ENCODE results near the gene IGFN1.

Gene IGFN1

GRCh38 chr1:201212461-201213055 lies 21.9 kb downstream of the IGFN1 start:
- ChIA-PET POLR2A (no interaction called here), CTCF (no interaction called here)
- no peak for TF ChIP-seq FOXM1 (IDR thresholded peaks at IDR 0.05; ENCODE audit: borderline replicate concordance)
- TF ChIP-seq ELF4 (IDR thresholded peaks at IDR 0.05), result no peak
- TF ChIP-seq LEF1 (IDR thresholded peaks at IDR 0.05; ENCODE audit: borderline replicate concordance), result no peak
- no peak for TF ChIP-seq NFRKB (IDR thresholded peaks at IDR 0.05)
- no peak for TF ChIP-seq HDGF (IDR thresholded peaks at IDR 0.05; ENCODE audit: borderline replicate concordance)
- no peak for TF ChIP-seq ARNT (IDR thresholded peaks at IDR 0.05)
- TF ChIP-seq TARDBP (IDR thresholded peaks at IDR 0.05), result no peak
- no peak for TF ChIP-seq L3MBTL2 (conservative IDR thresholded peaks at IDR 0.05)
- no peak for TF ChIP-seq BHLHE40 (IDR thresholded peaks at IDR 0.05; ENCODE audit: borderline replicate concordance)
- no peak for TF ChIP-seq FOXA1 (IDR thresholded peaks at IDR 0.05)
- DNase-seq (ENCODE audit: extremely low spot score), result no peak

- no peak for DNase-seq (ENCODE audit: extremely low spot score)
- TF ChIP-seq ZNF384 (IDR thresholded peaks at IDR 0.05) (no peak), LEF1 (IDR thresholded peaks at IDR 0.05; ENCODE audit: borderline replicate concordance) (no peak), SUZ12 (IDR thresholded peaks at IDR 0.05) (no peak), BHLHE40 (IDR thresholded peaks at IDR 0.05; ENCODE audit: borderline replicate concordance) (no peak), HDGF (IDR thresholded peaks at IDR 0.05; ENCODE audit: borderline replicate concordance) (no peak), TARDBP (IDR thresholded peaks at IDR 0.05) (no peak), CTBP1 (IDR thresholded peaks at IDR 0.05; ENCODE audit: borderline replicate concordance) (no peak), SP1 (IDR thresholded peaks at IDR 0.05) (no peak), ARNT (IDR thresholded peaks at IDR 0.05) (no peak), NFRKB (IDR thresholded peaks at IDR 0.05) (no peak), ELF4 (IDR thresholded peaks at IDR 0.05) (no peak), FOXA1 (IDR thresholded peaks at IDR 0.05) (no peak), FOXK2 (IDR thresholded peaks at IDR 0.05) (no peak), L3MBTL2 (conservative IDR thresholded peaks at IDR 0.05) (no peak), FOXM1 (IDR thresholded peaks at IDR 0.05; ENCODE audit: borderline replicate concordance) (no peak)
- TF ChIP-seq, protein P1, sequence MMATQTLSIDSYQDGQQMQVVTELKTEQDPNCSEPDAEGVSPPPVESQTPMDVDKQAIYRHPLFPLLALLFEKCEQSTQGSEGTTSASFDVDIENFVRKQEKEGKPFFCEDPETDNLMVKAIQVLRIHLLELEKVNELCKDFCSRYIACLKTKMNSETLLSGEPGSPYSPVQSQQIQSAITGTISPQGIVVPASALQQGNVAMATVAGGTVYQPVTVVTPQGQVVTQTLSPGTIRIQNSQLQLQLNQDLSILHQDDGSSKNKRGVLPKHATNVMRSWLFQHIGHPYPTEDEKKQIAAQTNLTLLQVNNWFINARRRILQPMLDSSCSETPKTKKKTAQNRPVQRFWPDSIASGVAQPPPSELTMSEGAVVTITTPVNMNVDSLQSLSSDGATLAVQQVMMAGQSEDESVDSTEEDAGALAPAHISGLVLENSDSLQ (IDR thresholded peaks at IDR 0.05), result no peak
- ChIA-PET CTCF (no interaction called here), POLR2A (no interaction called here)
Observed at GRCh38 chr1:201213106-201213770, 22.6 kb downstream of the IGFN1 start.

DNA sequence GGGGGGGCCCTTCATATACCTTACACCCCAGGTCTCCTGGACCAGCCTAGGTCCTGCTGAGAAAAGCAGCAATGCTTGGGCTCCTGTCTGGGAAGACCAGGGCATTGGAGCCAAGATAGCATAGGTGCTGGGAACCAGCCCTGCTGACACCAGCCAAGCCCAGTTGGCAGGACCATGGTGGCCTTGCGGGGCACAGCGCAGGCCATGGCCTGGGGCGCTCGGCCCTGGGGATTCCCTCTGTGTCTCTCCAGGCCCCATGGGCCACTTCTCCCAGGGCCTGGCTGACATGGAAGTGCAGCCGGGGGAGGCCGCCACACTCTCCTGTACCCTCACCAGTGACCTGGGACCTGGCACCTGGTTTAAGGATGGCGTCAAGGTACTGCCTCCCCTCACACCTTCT lies 23.3 kb downstream of the IGFN1 start:
- ChIA-PET POLR2A (no interaction called here), CTCF (interaction anchor here (1.1 to 1.3 kb wide), 2 partner anchors 9 to 14 kb away, joined by 5 read pairs; no protein-coding TSS in a partner anchor)

DNA sequence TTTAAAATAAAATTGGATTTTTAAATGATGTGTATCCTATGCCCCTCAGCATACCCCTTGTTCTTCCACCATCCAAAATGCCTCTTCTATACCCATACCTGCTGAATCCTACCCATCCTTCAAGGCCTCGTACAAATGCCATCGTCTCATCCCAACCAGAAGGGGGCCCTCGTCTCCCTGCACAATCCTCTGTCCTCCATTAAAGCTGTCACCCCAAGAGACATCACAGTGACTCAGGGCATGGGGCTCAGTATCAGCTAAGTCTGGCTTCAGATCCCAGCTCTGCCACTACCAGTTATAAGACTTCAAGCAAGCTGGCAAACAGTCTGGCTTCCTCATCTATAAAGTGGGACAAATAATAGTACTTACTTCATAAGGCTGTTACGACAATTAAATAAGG lies 23.8 kb downstream of the IGFN1 start:
- ChIA-PET POLR2A (interaction anchor here (0.8 kb wide), 1 partner anchor 44 kb away, joined by 3 read pairs; no protein-coding TSS in a partner anchor), CTCF (interaction anchor here (0.6 to 1.3 kb wide), 6 partner anchors 9 to 95 kb away, joined by 3 to 5 read pairs (median 4); no protein-coding TSS in a partner anchor)
- DNase-seq (ENCODE audit: extremely low spot score), result peak; percentile 29
- TF ChIP-seq ZNF384 (IDR thresholded peaks at IDR 0.05) (no peak), L3MBTL2 (conservative IDR thresholded peaks at IDR 0.05) (no peak), BHLHE40 (IDR thresholded peaks at IDR 0.05; ENCODE audit: borderline replicate concordance) (no peak), ELF4 (IDR thresholded peaks at IDR 0.05) (no peak), FOXM1 (IDR thresholded peaks at IDR 0.05; ENCODE audit: borderline replicate concordance) (no peak), FOXK2 (IDR thresholded peaks at IDR 0.05) (no peak), FOXA1 (IDR thresholded peaks at IDR 0.05) (no peak), CTBP1 (IDR thresholded peaks at IDR 0.05; ENCODE audit: borderline replicate concordance) (no peak), LEF1 (IDR thresholded peaks at IDR 0.05; ENCODE audit: borderline replicate concordance) (no peak), TARDBP (IDR thresholded peaks at IDR 0.05) (no peak), SUZ12 (IDR thresholded peaks at IDR 0.05) (no peak)
- TF ChIP-seq, protein P1 (IDR thresholded peaks at IDR 0.05), result no peak

More for the DNA sequence above, 23.3 kb downstream of the IGFN1 start:
- DNase-seq (ENCODE audit: extremely low spot score), result no peak
- TF ChIP-seq ZNF384 (IDR thresholded peaks at IDR 0.05), result no peak
- TF ChIP-seq BHLHE40 (IDR thresholded peaks at IDR 0.05; ENCODE audit: borderline replicate concordance), result no peak
- no peak for TF ChIP-seq L3MBTL2 (conservative IDR thresholded peaks at IDR 0.05)
- no peak for TF ChIP-seq FOXM1 (IDR thresholded peaks at IDR 0.05; ENCODE audit: borderline replicate concordance)
- TF ChIP-seq CTBP1 (IDR thresholded peaks at IDR 0.05; ENCODE audit: borderline replicate concordance), result no peak
- no peak for TF ChIP-seq ELF4 (IDR thresholded peaks at IDR 0.05)
- TF ChIP-seq SUZ12 (IDR thresholded peaks at IDR 0.05), result no peak
- no peak for TF ChIP-seq TARDBP (IDR thresholded peaks at IDR 0.05)
- TF ChIP-seq, protein P1 (IDR thresholded peaks at IDR 0.05), result no peak
- no peak for TF ChIP-seq FOXA1 (IDR thresholded peaks at IDR 0.05)
- TF ChIP-seq FOXK2 (IDR thresholded peaks at IDR 0.05), result no peak

DNA sequence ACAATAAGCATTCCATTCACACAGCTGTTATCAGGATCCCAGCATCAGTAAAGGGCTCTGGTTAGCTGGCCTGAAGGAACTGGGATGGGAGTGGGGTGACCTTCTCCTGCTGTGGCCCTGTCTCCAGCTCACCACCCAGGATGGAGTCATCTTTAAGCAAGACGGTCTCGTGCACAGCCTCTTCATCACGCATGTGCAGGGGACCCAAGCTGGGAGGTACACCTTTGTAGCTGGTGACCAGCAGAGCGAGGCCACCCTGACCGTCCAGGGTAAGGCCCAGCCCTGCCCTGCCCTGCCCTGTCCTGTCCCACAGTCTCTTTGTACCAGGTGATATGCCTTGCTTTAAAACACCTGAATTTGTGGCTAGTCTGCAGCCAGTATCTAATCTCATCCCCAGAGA lies 24.3 kb downstream of the IGFN1 start:
- TF ChIP-seq LEF1 (IDR thresholded peaks at IDR 0.05; ENCODE audit: borderline replicate concordance) (no peak), ZNF384 (IDR thresholded peaks at IDR 0.05) (no peak)
- no peak for DNase-seq (ENCODE audit: extremely low spot score)
- ChIA-PET CTCF (interaction anchor here (0.6 to 1.3 kb wide), 7 partner anchors 8 to 243 kb away, joined by 3 to 5 read pairs (median 3); no protein-coding TSS in a partner anchor), POLR2A (interaction anchor here (0.8 kb wide), 1 partner anchor 44 kb away, joined by 3 read pairs; no protein-coding TSS in a partner anchor)

All from HEK293T (cell line).